ENCODE data around the gene FNDC5. TPM values are rescaled to one million over a fixed set of nuclear protein-coding genes. Genes with fewer than 3 reads are reported as not detected.

Gene FNDC5
- total RNA-seq, 1 donor from 2014 or later, result 105 TPM

- Histone ChIP-seq H3K36me3 (peaks cover 17% of the 10 kb centered on the region), H3K27ac (replicated peaks) (no peak overlapping the region), H3K4me1 (peaks cover 65% of the 10 kb centered on the region), H3K4me3 (no peak overlapping the region), H3K9me3 (replicated peaks) (no peaks in the 10 kb centered on the region), H3K27me3 (ENCODE audit: low read depth) (no peaks in the 10 kb centered on the region)
- intact Hi-C loops (cut with micrococcal nuclease), result no loop called here
- TF ChIP-seq CTCF (IDR thresholded peaks at IDR 0.05; ENCODE audit: borderline replicate concordance), result no peak
- DNase-seq, result no peak
Measured at GRCh38 chr1:32813941-32814739, 56.6 kb downstream of the FNDC5 start.

Other genes starting within 250 kb of the FNDC5 start
- 32.4 TPM for gene ZBTB8OS, start 220.4 kb downstream of the FNDC5 start, total RNA-seq
- 96.6 TPM for gene RBBP4, start 219.7 kb downstream of the FNDC5 start, total RNA-seq
- gene SYNC, start 168.1 kb downstream of the FNDC5 start, total RNA-seq, result 16.2 TPM
- 35.5 TPM for gene YARS1, start 53.6 kb downstream of the FNDC5 start, total RNA-seq
- gene S100PBP, start 53.3 kb downstream of the FNDC5 start, total RNA-seq, result 11.1 TPM
- gene HPCA, start 15.6 kb upstream of the FNDC5 start, total RNA-seq, result not detected
- 14.2 TPM for gene TMEM54, start 30.5 kb upstream of the FNDC5 start, total RNA-seq
- gene RNF19B, start 93.9 kb upstream of the FNDC5 start, total RNA-seq, result 15.4 TPM
- gene AK2, start 166.0 kb upstream of the FNDC5 start, total RNA-seq, result 121 TPM
- 2.8 TPM for gene AZIN2, start 210.2 kb upstream of the FNDC5 start, total RNA-seq

Measured in left ventricle myocardium inferior (tissue), 1 donor.